LNCaP clone FGC (cell line): ENCODE data around the gene SMYD3.
"Not testable (repeated sequence)": the region's sequence is repeated elsewhere in the genome, so short reads cannot be mapped to it uniquely, and the experiment has no call there.

ENCODE experiments used
- DNase-seq: peaks from one replicate; pipeline ENCODE4 v3.0.0-alpha.2; 2011; ENCODE audit warnings: low read depth
- H3K4me3 ChIP-seq: 2 replicates; pipeline ENCODE4 v1.5.1; 2011; ENCODE audit warnings: mild to moderate bottlenecking, low read depth, low read length, control low read depth
- TF ChIP-seq, protein P1 (sequence below): IDR thresholded peaks from 2 replicates; pipeline ENCODE4 v1.5.1; 2012; ENCODE audit warnings: mild to moderate bottlenecking; ENCODE audit not compliant: control insufficient read depth, insufficient read depth; ENCODE audit errors: extremely low read depth

SMYD3 gene

DNA sequence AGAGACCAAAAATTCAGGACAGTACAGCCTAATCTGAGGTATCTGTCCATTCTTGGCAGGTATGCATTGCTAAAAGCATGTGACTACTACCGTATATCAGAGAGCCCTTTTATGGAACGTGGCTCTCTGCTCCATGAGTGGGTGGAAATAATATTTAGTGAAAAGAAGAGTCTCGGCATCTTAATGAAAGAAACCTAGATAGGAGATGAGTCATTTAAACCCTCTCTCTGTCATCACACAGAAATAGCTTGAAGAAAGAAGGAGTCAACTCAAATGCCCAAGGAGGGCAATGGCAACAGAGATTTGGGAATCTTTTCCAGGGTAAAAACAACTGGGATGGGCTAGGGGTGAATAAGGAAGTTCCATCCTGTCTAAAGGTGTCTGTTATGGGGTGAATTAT, 528.2 kb downstream of the SMYD3 start:
- DNase-seq: no peak
- H3K4me3 ChIP-seq: no peak overlapping the region
- TF ChIP-seq, protein P1, sequence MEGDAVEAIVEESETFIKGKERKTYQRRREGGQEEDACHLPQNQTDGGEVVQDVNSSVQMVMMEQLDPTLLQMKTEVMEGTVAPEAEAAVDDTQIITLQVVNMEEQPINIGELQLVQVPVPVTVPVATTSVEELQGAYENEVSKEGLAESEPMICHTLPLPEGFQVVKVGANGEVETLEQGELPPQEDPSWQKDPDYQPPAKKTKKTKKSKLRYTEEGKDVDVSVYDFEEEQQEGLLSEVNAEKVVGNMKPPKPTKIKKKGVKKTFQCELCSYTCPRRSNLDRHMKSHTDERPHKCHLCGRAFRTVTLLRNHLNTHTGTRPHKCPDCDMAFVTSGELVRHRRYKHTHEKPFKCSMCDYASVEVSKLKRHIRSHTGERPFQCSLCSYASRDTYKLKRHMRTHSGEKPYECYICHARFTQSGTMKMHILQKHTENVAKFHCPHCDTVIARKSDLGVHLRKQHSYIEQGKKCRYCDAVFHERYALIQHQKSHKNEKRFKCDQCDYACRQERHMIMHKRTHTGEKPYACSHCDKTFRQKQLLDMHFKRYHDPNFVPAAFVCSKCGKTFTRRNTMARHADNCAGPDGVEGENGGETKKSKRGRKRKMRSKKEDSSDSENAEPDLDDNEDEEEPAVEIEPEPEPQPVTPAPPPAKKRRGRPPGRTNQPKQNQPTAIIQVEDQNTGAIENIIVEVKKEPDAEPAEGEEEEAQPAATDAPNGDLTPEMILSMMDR: no peak

- H3K4me3 ChIP-seq: no peak overlapping the region
- no peak for DNase-seq
- TF ChIP-seq, protein P1: no peak
Observed at GRCh38 chr1:245972476-245972875, 534.6 kb downstream of the SMYD3 start.

DNA sequence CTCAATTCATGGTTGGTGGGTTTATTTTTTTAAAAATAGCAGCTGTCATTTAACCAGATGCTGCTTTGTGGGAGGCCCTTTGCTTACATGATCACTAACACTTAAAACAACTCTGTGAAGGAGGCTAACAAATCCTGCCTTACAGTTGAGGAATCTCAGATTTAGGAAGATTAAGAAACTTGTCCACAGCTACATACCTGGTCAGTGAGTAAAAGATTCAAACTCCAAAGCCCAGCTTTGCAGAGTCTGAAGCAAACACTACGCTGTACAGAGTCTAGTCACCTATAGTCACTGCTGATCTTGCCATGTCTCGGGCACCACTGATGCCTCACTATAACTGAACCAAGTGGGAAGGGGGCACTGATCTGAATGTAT, 535.4 kb downstream of the SMYD3 start:
- DNase-seq: no peak
- no peak overlapping the region for H3K4me3 ChIP-seq
- TF ChIP-seq, protein P1: no peak

DNA sequence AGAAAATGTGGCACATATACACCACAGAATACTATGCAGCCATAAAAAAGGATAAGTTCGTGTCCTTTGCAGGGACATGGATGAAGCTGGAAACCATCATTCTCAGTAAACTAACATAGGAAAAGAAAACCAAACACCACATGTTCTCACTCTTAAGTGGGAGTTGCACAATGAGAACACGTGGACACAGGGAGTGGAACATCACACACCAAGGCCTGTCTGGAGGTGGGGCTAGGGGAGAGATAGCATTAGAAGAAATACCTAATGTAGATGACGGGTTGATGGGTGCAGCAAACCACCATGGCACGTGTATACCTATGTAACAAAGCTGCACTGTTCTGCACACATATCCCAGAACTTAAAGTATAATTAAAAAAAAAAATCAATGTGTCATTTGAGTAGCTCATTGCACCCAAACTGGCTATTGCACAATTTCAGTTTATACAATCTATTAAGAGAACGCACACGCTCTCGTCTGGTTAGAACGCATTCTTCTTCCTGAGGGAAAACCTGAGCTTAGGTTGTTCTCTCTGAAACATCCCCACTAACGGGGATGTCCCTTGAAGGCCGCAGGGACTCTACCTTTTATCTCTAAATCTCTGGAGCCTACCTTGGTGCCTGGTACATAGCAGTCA, 535.9 kb downstream of the SMYD3 start:
- DNase-seq, H3K4me3 ChIP-seq: not testable (repeated sequence)

GRCh38 chr1:245969283-245969682, 537.8 kb downstream of the SMYD3 start:
- TF ChIP-seq, protein P1: no peak
- H3K4me3 ChIP-seq: no peak overlapping the region
- no peak for DNase-seq

DNA sequence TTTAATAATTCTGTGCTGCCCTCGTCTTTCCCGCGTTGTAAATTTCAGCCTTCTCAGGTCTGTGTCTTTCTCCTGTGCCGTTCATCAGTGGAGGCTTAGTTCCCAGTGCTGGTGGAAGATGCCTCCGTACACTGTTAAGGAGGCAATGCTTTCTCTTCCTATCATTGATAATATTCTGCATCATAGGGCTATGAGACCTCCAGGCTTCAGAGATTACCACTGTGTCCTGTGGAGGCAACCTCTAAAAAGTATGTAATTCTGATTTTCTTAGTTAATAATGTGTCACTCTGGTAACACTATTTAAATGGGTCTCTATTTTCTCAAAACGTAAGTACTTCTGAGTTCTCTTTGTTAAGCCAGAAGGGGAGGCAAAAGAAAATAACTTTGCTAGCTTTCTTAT, 538.3 kb downstream of the SMYD3 start:
- TF ChIP-seq, protein P1: no peak
- H3K4me3 ChIP-seq: no peak overlapping the region
- DNase-seq: no peak

- H3K4me3 ChIP-seq: no peak overlapping the region
- TF ChIP-seq, protein P1: no peak
- DNase-seq: no peak
Observed at GRCh38 chr1:245965398-245965797, 541.7 kb downstream of the SMYD3 start.

- TF ChIP-seq, protein P1: no peak
- no peak overlapping the region for H3K4me3 ChIP-seq
- DNase-seq: no peak
Observed at GRCh38 chr1:245963649-245964048, 543.4 kb downstream of the SMYD3 start.
